Measurements from ENCODE around the gene ZG16. TPM values are rescaled to one million over a fixed set of nuclear protein-coding genes. Genes with fewer than 3 reads are reported as not detected.

The ZG16 gene
- polyA plus RNA-seq, 1 experiment, result not detected

DNA sequence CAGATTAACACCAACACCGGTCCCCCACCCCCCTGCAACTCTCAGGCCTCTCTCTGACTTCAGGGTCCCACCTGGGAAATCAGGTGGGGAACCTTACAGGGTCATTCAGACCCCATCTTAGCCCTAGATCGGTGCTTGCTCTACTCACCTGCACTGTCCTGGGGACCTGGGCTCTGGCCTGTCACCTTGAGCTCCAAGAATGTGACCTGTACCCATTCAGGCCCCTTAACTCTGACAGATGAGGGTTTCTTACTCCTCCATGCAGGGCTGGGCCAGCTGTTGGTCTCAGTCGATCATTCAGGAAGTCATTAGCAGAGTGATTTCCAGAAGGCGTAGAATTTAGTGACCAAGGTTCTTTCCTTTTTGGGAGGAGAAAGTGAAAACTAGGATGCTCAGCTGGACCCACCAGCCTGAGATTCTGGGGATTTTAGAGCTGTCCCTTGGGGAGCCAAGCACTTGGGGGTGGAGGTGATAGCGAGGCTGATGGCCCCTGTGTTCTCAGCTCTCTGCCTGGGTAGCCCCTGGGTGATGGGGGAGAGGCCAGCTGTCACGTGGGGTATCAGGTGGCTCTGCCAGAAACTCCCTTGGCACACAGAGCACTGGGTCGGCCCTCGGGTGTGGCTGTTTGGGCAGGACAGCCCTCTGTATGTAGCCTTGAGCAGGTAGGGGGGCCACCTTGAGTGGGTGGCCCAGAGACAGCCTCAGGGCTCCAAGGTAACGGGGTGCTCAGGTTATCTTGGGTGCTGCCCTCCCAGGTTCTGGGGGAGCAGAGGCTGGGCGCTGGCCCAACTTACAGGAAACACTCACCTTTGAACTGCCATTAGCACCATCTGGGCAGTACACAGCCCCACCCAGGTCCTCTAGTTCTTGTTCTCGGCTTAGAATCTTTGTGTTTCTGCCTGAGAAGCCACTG lies 42.9 kb downstream of the ZG16 start:
- POLR2A ChIA-PET, result interaction anchor here (0.6 to 1.3 kb wide), 2 partner anchors 16 to 152 kb away, joined by 3 to 4 read pairs; partner anchors contain the start of gene TAOK2
- H3K36me3 ChIP-seq (ENCODE audit: control insufficient read depth, insufficient read depth, low read length), result peaks cover 5% of the 10 kb centered on the region
- CTCF ChIA-PET, result interaction anchor here (1.4 to 11.3 kb wide), 4 partner anchors 13 to 36 kb away, joined by 4 to 81 read pairs (median 10); partner anchors contain the start of genes KIF22 and MAZ
- H3K4me3 ChIP-seq (ENCODE audit: low read depth, low read length), result peak overlapping the region; percentile 80
- DNase-seq (ENCODE audit: low read depth), result no peak
- no peaks in the 10 kb centered on the region for H3K27me3 ChIP-seq (ENCODE audit: control insufficient read depth, insufficient read depth, low read length)
- TF ChIP-seq, protein P1, sequence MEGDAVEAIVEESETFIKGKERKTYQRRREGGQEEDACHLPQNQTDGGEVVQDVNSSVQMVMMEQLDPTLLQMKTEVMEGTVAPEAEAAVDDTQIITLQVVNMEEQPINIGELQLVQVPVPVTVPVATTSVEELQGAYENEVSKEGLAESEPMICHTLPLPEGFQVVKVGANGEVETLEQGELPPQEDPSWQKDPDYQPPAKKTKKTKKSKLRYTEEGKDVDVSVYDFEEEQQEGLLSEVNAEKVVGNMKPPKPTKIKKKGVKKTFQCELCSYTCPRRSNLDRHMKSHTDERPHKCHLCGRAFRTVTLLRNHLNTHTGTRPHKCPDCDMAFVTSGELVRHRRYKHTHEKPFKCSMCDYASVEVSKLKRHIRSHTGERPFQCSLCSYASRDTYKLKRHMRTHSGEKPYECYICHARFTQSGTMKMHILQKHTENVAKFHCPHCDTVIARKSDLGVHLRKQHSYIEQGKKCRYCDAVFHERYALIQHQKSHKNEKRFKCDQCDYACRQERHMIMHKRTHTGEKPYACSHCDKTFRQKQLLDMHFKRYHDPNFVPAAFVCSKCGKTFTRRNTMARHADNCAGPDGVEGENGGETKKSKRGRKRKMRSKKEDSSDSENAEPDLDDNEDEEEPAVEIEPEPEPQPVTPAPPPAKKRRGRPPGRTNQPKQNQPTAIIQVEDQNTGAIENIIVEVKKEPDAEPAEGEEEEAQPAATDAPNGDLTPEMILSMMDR (IDR thresholded peaks at IDR 0.05; ENCODE audit: insufficient read depth, low read depth, low read length), result no peak

DNA sequence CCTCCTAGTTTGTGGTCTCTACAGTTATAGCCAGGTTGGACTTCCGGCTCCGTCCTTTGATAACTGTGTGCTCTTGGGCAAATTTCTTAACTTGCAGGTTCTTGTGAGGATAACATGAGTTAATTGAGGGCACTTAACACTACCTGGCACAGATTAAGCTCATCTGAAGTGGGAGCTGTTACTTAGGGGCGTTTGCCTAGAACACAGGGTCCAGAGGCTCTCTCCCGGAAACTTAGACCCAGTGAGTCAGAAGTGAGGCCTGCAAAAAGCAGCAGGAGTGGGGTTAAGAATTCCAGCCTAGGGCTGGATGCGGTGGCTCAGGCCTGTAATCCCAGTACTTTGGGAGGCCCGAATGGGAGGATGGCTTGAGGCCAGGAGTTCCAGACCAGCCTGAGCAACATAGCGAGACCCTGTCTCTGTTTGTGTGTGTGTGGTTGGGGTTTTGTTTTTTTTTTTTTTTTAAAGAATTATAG lies 43.6 kb downstream of the ZG16 start:
- POLR2A ChIA-PET, result interaction anchor here (0.6 kb wide), 1 partner anchor 237 kb away, joined by 3 read pairs; no protein-coding TSS in a partner anchor
- no peaks in the 10 kb centered on the region for H3K27me3 ChIP-seq (ENCODE audit: control insufficient read depth, insufficient read depth, low read length)
- TF ChIP-seq, protein P1 (IDR thresholded peaks at IDR 0.05; ENCODE audit: insufficient read depth, low read depth, low read length), result no peak
- CTCF ChIA-PET, result interaction anchor here (3.0 to 11.3 kb wide), 2 partner anchors 14 to 26 kb away, joined by 15 to 81 read pairs; partner anchors contain the start of gene MAZ
- peaks cover 9% of the 10 kb centered on the region for H3K36me3 ChIP-seq (ENCODE audit: control insufficient read depth, insufficient read depth, low read length)
- peak overlapping the region; percentile 80 for H3K4me3 ChIP-seq (ENCODE audit: low read depth, low read length)
- peak; percentile 44 for DNase-seq (ENCODE audit: low read depth)

DNA sequence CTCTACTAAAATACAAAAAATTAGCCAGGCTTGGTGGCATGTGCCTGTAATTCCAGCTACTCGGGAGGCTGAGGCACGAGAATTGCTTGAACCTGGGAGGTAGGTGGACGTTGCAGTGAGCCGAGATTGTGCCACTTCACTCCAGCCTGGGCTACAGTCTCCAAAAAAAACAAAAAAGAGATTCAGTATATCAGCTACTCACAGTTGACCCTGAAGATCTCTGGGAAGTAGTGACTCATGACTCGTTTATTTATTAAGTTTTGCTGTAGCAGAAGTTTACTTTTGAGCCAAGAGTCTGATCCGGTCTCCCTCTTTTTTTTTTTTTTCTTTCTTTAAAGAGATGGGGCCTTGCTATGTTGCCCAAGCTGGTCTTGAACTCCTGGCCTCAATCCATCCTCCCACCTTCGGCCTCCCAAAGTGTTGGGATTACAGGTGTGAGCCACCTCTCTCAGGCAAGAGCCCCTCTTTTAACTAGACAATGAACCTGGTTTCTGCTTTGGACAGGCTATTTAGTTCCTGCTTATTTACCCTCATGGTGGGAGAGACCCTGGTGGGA lies 46.6 kb downstream of the ZG16 start:
- ChIA-PET POLR2A (interaction anchor here (0.7 to 0.8 kb wide), 3 partner anchors 14 to 41 kb away, joined by 4 to 15 read pairs (median 6); no protein-coding TSS in a partner anchor), CTCF (interaction anchor here (0.6 to 11.3 kb wide), 5 partner anchors 9 to 41 kb away, joined by 3 to 81 read pairs (median 4); partner anchors contain the start of gene PAGR1)
- TF ChIP-seq, protein P1 (IDR thresholded peaks at IDR 0.05; ENCODE audit: insufficient read depth, low read depth, low read length), result no peak
- H3K36me3 ChIP-seq (ENCODE audit: control insufficient read depth, insufficient read depth, low read length), result peaks cover 5% of the 10 kb centered on the region
- DNase-seq (ENCODE audit: low read depth), result peak; percentile 49
- no peaks in the 10 kb centered on the region for H3K27me3 ChIP-seq (ENCODE audit: control insufficient read depth, insufficient read depth, low read length)
- H3K4me3 ChIP-seq (ENCODE audit: low read depth, low read length), result no peak overlapping the region

DNA sequence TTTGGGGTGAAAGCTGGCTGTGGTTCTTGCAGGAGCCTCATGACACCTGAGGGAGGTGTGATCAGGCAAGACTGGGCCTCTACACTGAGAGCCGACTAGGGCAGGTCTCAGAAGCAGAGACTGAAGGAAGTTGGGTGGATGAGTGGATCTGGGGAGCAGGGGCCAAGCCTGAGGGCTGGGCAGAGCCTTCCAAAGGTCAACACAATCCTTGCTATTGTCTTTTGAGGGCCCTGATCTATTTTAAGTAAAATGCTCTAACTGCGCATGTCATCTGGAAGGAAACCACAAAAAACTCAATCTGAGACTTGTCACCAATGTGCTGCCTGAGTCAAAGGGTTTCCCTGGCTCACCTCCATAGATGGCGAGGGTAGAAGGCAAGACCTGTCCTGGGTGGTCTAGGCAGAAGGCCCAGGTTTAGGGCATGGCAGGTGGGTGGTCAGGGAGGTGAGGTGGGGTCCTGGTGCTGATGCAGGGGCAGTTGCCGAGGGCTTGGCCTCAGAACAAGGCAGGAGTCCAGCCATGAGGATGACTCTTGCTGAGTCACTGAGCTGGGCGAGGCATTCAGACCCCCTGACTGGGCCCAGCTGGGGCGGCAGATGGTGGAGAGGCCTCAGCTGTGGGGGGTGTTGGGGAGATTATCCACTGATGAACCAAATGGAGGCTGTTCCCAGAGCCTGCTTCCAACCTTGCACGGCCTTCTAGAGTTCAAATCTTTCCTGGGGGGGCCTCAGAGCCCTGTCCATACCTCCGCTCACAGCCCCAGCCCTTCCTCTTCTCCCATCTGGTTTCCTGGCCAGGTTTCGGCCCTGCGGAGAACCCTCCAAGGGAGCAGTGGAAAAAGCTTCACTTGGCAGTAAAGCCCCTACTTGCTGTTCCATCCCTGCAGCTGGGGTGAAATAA lies 47.3 kb downstream of the ZG16 start:
- CTCF ChIA-PET, result interaction anchor here (0.7 to 11.3 kb wide), 5 partner anchors 10 to 22 kb away, joined by 3 to 81 read pairs (median 4); partner anchors contain the start of gene PAGR1
- TF ChIP-seq, protein P1 (IDR thresholded peaks at IDR 0.05; ENCODE audit: insufficient read depth, low read depth, low read length), result no peak
- Histone ChIP-seq H3K4me3 (ENCODE audit: low read depth, low read length) (no peak overlapping the region), H3K27me3 (ENCODE audit: control insufficient read depth, insufficient read depth, low read length) (no peaks in the 10 kb centered on the region), H3K36me3 (ENCODE audit: control insufficient read depth, insufficient read depth, low read length) (peaks cover 10% of the 10 kb centered on the region)
- POLR2A ChIA-PET, result interaction anchor here (0.8 kb wide), 1 partner anchor 15 kb away, joined by 4 read pairs; no protein-coding TSS in a partner anchor
- DNase-seq (ENCODE audit: low read depth), result no peak

Data from BJ (cell line).